HG03039 (cell line): ENCODE results near the gene NFIB.

ENCODE experiments used
- ATAC-seq: cut with Tn5 transposase; IDR thresholded peaks from one replicate; pipeline ENCODE4 v1.9.1; 2021; ENCODE audit warnings: mild to moderate bottlenecking, moderate library complexity; ENCODE audit not compliant: unreplicated experiment

Gene NFIB

GRCh38 chr9:14321517-14322130, 7.7 kb upstream of the NFIB start:
- ATAC-seq, result no peak

DNA sequence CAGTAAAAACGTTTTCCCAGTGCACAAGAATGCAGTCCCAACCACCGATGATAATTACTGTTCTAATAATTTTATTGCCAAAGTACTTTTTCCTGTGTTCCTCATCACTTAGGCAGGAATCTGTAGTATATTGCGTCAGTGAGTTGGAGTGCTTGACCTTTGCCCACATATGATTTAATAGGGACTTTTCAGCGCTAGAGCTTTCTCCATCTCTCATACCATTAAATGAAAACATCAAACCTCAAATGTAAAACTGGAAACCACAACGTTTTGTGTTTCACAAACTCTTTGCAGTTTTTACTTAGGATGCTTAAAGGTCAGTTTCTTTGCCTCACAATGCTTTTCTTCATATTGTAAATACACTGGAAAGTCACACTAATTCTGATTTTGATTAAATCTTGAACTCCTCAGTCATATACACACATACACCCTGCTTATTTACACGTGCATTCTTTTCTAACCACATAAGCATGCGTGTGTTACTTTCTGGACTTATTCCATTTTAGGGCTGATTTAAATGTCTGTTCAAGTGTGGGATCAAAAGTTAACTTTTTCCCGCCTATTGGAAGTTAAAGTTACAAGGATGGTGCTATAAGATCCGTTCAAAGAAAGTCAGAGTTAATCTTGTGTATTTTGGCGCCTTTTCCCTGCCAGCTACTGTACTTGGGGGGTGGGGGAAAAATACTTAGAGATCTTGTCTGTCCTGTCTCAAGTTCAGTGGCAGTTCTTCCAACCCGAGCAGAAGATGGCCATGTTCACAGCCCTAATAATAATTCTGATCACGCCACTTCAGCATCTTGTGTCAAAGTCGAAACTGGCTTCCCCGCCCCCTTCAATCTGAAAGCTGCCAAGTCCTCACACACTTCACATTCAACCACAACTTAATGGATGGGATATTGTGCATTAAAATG, 6.6 kb upstream of the NFIB start:
- no peak for ATAC-seq

DNA sequence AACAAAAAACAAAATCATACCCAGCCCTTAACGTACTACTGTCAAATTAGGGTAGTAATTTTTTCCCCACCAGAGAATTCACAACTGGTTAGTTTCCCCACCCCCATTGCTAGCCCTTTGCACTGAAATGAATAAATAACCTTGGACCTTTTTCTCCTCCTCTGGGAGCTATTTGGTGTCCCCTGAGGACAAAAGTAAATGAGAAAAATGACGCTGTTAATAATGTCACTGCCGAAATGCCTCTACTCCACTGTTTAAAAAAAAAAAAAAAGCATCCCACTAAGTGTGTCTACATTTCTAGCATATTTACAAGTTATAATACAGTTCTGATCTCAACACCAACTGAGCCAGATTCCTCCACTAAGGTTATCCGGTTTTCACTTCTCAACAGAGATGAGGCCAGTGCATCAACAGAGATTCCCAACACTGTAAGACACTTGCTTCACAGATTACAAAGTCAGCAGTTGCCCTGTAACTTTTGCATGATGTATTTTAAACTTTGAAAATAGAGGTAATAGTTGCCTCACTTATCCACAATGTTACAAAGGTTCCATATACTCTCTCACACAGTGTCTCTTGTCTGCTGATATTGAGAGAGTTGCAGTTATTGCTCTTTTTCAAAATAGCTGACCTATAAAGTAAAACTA, 5.1 kb upstream of the NFIB start:
- no peak for ATAC-seq

DNA sequence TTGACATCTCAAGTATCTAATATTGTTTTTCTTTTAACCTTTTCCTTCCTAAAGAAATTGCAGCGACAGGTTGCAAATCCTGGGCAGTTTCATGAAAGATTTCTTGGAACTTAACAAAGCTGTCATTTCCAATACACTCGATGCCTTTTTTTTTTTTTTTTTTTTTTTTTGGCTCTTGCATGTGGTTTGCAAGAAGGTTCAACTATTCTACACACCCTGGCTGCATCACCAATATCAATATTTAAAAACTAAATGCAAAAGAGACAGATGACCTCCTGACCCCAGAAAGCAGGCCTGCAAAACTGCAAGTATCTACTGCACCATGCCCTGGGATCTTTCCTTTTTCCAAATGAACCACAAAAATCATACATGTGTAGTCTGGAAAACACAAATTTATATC, 4.4 kb upstream of the NFIB start:
- ATAC-seq, result no peak

DNA sequence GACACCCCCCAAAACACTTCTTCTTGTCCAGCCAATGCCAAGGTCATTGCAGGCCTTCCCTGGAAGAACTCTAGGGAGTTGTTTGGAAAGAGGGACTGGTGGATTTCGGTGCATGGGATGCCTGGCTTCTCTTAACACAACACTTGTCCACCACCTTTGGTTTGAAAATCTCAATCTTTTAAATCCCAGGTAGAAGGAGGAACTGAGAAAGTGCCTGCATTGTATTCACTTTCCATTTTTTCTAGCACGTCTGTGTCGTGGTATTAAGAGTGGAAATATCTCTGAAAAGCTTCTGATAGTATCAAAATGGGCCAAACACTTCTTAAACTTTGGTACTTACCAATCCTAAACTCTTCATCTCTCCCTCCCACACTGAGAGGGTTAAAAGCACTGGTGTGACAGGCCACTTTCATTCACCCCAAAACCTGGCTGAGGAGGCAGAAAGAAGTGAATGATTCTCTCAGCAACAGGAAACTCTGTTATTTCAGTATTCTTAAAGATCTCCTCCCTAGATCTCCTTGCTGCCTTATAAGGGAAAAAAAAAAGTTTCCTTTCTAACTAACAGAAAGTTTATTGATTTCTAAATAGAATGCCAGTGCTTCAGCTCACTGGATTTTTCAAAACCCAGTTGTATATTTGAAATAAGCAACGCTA, 3.9 kb upstream of the NFIB start:
- no peak for ATAC-seq

GRCh38 chr9:14316602-14317300, 2.8 kb upstream of the NFIB start:
- no peak for ATAC-seq

GRCh38 chr9:14315875-14316601, 2.1 kb upstream of the NFIB start:
- no peak for ATAC-seq

DNA sequence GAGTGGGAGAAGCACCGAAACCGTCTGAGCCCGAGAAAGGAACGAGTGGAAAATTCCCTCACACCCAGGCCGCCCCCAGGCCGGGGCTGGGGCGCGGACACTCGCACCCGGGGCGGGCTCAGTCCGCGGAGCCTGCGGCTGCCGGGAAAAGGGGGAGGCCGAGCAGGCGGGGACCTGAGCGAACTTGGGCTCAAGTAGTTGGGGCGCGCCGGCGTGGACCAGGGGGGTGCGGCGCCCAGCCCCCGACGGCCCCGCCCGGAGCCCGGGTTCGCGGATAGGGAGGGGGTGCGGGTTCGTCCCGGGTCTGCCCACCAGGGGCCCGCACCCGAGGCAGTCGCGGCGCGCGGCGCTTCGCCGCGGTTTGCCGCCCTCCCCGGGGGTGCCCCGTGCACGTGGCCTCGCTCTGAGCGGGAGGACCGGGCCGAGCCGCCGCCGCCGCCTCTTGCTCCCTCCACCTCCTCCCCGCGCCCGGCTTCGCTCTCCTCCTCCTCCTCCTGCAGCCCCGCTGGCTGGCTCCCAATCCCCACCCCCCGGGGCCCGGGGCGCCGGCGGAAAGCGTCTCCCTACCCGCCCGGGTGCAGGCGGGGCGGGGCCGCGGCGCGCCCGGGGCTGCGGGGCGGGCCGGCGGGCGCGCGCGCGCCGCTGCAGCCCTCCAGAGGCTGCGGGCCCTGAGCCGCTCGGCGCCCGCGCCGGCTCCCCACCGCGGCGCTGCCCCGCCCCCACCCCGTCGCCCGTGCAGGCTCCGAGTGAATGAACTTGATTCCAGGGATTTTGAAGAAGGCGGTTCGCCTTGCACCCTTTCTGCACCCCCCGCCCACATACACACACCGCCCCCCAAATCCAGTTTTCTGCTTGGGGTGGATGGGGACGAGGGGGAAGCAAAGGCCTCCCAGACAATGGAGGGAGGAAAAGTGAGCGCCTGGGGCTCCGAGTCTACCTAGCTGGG, 1.3 kb upstream of the NFIB start:
- ATAC-seq, result peak; percentile 38

DNA sequence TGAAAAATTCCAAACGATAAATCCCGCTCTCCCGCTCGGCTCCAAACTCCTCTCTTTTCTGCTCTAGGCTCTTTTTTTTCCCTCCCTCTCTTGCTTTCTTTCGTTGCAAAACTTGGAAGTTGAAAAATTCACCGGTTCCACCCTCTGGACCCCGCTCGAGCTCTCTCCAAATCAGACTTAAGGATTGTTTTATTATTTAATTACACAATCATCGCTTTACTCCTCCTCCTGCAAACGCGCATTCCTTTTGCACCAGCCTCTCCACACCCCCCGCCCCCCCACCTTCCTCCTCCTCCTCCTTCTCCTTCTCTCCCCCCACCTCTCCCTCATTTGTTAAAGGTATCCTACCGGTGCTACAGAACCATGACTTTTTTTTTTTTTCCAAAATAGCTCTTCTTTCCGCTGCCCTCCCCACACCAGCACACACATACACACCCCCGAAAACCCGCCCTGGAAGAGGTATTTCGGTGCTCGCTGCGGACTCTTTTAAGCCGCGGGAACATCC, 535 bp upstream of the NFIB start:
- no peak for ATAC-seq

DNA sequence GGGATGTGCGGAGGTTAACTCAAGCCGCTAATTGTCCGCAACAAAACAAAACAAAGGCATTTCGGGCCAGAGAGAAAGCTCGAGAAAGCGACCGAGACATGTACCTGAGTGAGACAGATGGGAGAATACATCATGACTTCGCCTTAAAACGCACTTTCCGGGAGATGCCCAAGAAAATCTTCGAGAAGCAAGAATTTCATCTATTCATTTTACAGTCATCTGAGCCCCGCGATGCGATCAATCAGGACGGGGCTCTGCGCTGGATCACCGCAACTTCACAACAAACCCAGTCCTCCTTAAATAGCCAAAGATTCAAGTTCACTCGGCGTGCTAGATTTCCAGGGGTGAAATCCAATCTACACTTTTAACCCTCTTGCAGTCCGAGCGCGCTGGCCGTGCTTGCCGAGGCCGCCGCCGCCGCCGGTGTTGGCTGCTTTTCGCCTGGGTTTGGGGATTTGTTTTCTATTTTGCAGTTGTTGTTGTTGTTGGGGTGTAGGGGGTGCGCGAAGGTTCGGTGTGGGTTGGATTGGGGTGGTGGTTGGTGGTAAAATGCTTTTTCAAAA, 482 bp downstream of the NFIB start:
- ATAC-seq, result no peak

DNA sequence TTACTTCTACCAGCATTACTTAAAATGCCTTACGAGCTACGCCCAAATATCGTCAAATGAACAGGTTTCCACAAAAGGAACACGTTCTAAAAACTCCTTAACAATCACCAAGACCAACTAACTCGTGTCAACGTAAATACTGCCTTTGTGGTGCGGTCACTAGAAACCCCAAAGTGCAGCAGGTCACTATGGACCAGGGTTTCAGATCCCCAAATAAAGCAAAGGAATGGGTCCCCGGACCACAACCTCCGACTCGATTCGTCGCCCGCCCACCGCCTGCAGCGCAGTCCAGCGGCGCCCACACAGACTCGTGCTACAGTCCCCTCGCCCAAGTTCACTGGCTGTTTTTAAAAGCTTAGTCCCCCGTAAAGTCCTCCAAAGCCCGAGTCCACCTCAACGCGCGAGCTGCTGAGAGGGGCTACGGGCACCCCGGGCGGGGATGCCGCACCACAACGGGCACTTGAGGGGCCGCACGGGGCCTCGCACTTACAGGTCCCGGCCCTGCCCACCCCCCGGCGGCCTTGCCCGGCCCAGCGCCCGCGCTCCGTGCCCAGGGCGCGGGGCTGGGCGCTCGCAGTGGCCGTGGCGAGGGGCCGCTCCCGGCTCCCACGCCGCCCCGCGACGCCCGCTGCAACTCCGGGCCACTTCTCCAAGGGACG, 1.1 kb downstream of the NFIB start:
- no peak for ATAC-seq

GRCh38 chr9:14311956-14312685, 1.8 kb downstream of the NFIB start:
- ATAC-seq, result no peak

GRCh38 chr9:14311171-14311949, 2.6 kb downstream of the NFIB start:
- ATAC-seq, result no peak

- ATAC-seq, result no peak
Measured at GRCh38 chr9:14310311-14310710, 3.6 kb downstream of the NFIB start.

DNA sequence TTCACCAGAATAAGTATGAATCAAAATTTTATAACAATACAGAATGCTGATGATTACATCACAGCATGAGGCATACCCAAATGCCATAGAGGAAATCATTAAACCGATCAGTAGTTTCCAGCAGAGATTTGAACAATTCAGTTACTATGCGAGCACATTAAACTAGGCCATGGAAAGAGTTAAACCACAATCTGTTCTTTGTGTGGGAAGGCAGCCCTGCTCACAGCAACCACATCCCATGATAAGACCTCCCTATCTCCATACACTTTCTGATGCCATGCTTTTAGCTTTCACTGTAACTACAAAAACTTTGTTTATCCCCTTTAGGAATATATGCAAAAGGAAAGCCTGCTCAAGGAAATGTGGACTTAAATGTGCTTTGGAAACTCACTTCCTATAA, 4.5 kb downstream of the NFIB start:
- no peak for ATAC-seq

DNA sequence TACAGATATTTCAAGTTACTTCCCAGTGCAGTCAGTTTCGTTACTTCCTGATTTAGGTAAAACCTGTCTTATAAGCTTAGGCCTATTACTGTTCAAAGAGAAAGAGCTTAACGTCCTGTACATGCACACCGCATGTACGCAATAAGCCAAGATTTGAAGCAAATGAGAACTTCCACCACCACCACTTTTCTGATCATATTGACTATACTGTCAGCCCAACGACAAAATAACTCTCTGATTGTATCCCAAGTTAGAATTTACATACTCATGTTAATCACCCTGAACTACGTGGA, 5.1 kb downstream of the NFIB start:
- no peak for ATAC-seq
